Coronary artery (tissue), 2 donors: ENCODE measurements around the gene CTNNBIP1.

Source experiments
- DNase-seq: peaks from one replicate; pipeline ENCODE4 v3.0.0-alpha.2; 2017; ENCODE audit warnings: low spot score
- H3K27ac ChIP-seq, 2 donors: fragments of 200-600 bp; sonication (generic); one replicate each; pipeline ENCODE4 v1.5.1; 2016 to 2019
- H3K4me3 ChIP-seq: fragments of 200-600 bp; sonication (generic); 2 replicates; pipeline ENCODE4 v1.5.1; 2016; ENCODE audit warnings: mild to moderate bottlenecking, moderate library complexity
- TF ChIP-seq, protein P1 (sequence below): fragments of 200-600 bp; sonication (generic); IDR thresholded peaks from one replicate; pipeline ENCODE4 v1.5.1; 2019; ENCODE audit warnings: antibody characterized with exemption

Gene CTNNBIP1

DNA sequence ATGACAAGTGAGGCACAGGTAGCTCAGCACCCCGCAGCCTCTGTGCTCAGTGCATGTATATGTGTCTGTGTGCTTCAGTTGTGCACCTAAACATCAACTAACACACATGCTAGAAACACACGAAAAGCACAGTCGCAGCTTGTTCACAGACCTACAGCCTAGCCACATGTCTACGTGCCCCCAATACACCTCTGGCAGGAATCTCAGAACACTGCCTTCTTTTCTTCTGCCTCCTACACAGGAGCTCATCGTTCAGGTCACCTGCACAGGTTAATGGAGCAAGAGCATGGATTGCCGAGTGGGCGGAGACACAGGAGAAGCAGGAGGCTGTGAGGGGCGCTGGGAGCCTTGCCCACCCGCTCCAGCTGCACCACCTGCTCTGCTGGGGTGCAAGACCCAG is 31.7 kb downstream of the CTNNBIP1 start:
- Histone ChIP-seq H3K27ac (no peak overlapping the region), H3K4me3 (no peak overlapping the region)
- DNase-seq: no peak
- TF ChIP-seq, protein P1, sequence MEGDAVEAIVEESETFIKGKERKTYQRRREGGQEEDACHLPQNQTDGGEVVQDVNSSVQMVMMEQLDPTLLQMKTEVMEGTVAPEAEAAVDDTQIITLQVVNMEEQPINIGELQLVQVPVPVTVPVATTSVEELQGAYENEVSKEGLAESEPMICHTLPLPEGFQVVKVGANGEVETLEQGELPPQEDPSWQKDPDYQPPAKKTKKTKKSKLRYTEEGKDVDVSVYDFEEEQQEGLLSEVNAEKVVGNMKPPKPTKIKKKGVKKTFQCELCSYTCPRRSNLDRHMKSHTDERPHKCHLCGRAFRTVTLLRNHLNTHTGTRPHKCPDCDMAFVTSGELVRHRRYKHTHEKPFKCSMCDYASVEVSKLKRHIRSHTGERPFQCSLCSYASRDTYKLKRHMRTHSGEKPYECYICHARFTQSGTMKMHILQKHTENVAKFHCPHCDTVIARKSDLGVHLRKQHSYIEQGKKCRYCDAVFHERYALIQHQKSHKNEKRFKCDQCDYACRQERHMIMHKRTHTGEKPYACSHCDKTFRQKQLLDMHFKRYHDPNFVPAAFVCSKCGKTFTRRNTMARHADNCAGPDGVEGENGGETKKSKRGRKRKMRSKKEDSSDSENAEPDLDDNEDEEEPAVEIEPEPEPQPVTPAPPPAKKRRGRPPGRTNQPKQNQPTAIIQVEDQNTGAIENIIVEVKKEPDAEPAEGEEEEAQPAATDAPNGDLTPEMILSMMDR: no peak

DNA sequence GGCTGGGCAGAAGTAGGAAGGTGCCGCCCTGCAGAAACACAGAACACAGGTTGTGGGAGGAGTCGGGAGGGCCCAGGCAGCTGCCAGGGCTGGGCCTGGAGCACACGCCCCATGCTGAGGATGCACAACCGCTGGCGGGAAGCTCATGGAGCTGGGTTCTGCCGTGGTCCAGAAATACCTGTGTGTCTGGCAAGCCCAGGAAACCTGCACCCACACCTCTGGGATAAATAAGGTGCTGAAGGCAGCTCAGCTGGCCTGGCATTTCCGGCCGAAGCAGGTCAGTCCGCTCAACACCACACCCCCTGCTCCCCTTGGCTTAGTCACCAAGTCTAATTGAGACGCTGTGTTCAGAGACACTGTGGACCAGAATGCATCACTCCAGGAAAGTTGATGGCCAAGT is 32.1 kb downstream of the CTNNBIP1 start:
- TF ChIP-seq, protein P1: no peak
- no peak for DNase-seq
- H3K4me3 ChIP-seq: no peak overlapping the region
- no peak overlapping the region for H3K27ac ChIP-seq

DNA sequence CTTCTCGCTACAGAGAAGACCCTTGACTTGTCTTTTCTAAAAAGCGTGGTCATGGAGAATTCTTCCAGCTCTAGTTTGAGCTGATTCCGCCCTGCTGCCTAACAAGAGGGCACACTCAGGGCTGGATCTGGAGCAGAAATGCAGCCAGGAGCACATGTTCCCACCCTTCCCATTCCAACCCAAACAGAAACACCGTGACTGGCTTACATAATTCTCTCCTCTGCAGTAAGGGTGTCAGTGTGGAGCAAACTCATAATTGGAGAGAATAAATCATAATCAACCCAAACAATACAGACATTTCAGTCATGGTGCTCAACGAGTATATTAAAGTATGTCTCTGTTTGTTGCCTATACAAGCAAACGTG is 34.5 kb downstream of the CTNNBIP1 start:
- TF ChIP-seq, protein P1: no peak
- peak overlapping the region; percentile 44 for H3K4me3 ChIP-seq
- no peak overlapping the region for H3K27ac ChIP-seq
- no peak for DNase-seq

DNA sequence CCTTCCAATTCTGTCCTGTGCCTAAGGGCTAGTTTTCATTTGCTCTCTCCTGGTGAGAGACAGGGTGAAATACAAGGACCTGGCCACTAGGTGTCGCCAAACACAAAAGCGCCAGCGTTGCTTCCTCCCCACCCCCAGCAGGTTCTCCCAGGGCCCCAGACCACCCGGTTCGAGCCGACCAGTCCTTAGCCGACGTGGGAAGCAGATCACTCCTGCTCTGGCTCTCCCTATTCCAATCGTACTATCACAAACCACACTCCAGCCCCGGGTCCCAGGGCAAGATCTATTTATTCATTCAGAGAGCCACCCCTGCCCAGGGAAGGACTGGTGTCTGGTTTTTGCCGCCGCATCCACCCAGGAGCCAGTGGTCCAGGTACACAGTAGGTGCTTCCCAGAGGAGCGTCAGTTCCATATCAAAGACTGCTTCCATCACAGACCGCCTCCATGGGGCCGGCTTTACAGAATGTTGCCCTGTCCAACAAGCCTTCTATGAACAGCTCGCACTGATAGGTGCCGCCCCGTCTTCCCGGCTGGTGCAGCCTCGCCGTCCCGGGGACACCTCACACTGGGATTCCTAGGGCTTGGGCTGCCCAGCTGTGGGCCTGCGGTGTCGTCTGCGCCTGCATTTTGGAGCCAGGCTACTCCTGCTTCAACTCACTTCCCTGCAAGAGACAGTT is 35.0 kb downstream of the CTNNBIP1 start:
- peak overlapping the region; percentile 44 for H3K4me3 ChIP-seq
- TF ChIP-seq, protein P1: peak; percentile 87
- H3K27ac ChIP-seq: no peak overlapping the region
- DNase-seq: no peak

DNA sequence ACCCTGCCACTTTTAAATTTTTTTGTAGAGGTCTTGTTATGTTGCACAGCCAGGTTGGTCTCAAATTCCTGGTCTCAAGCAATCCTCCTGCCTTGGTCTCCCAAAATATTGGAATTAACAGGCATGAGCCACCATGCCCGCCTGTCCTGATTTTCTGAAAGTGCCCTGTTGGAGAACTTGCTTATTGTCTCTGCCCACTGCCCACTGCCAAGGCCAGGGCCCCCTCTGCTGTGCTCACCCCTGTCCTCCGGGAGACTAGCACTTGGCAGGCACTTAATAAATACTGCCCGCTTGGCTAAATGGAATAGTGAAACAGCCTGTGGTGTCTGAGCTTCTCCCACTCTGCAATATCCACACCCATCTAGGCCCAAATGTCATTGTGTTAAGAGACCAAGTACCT is 35.7 kb downstream of the CTNNBIP1 start:
- Histone ChIP-seq H3K4me3 (no peak overlapping the region), H3K27ac (no peak overlapping the region)
- TF ChIP-seq, protein P1: no peak
- no peak for DNase-seq

DNA sequence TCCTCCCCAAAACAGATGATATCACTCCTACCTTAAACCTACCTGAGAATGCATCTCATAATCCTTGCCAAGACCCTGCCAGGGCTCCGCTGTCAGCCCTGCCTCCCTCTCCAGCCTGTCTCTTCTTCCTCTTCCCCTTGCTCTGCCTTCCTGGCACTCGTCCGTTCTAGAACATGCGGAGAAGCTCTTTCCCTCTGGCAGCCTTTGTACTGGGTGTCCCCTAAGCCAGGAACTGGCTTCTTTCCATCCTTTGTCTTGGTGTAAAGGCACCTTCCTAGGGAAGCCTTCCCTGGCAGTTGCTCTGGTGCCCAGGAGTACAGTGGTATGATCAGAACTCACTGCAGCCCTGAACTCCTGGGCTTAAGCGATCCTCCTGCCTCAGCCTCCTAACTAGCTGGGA is 36.1 kb downstream of the CTNNBIP1 start:
- no peak overlapping the region for H3K27ac ChIP-seq
- DNase-seq: no peak
- H3K4me3 ChIP-seq: no peak overlapping the region
- TF ChIP-seq, protein P1: no peak

DNA sequence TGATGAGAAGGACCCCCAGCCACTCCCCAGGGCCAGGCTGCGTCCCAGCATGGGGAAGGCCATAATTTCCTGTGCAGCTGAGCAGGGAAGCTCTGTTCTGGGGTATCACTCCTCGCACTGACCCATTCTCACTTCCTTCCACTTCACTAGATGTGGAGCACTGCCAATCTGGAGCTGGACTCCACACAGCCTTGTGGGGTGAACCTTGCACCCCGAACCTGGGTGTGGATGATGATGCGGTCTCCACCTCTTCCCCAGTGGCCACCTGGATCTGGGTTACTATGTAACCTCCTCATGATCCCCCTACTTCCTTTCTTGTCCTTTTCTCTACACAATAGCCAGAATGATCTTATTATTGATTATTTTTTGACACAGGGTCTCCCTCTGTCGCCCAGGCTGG is 36.7 kb downstream of the CTNNBIP1 start:
- no peak for DNase-seq
- Histone ChIP-seq H3K27ac (no peak overlapping the region), H3K4me3 (no peak overlapping the region)
- TF ChIP-seq, protein P1: no peak
